Measurements from ENCODE around the gene MACROH2A2. TPM values are rescaled to one million over a fixed set of nuclear protein-coding genes. Genes with fewer than 3 reads are reported as not detected.

MACROH2A2 gene
- total RNA-seq, 1 experiment from 2014 or later = 3.0 TPM

DNA sequence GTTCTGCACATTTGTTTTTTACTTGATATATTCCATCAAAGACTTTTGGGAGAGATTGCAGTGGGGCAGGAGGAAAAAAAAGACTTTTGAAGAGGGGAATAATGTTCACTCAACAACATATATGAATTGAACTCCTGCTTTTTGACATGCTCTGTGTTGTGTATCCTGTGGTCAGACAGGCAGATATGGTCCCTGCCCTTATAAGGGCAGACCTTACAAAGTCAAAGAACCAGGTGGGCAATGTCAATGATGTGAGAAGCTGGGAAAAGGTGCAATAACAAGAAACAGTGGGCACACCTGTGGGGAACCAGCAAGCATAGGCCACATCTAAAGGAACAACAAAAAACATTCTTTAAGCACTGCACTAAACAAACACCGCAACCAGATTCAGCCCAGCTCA lies 71.8 kb downstream of the MACROH2A2 start:
- ChIA-PET CTCF (interaction anchor here (1.0 kb wide), 1 partner anchor 8 kb away, joined by 8 read pairs; no protein-coding TSS in a partner anchor), POLR2A (no interaction called here)
- no TSS peak for BruUV-seq (replicated peaks)
- DNase-seq (ENCODE audit: low read depth, low spot score) (no peak), ATAC-seq (no peak)
- H3K27me3 ChIP-seq (ENCODE audit: control insufficient read depth, insufficient read depth, low read length) = no peaks in the 10 kb centered on the region
- in situ Hi-C loops (cut with HindIII; ENCODE audit: low pct_unique_long_range_greater_than_20kb, low sequenced_read_pairs) = no loop called here
- no peaks in the 10 kb centered on the region for H3K4me1 ChIP-seq (ENCODE audit: control insufficient read depth, insufficient read depth, low read length)
- no peaks in the 10 kb centered on the region for H3K9me3 ChIP-seq (ENCODE audit: control insufficient read depth, insufficient read depth, low read depth, low read length)
- H3K4me3 ChIP-seq (ENCODE audit: low read depth in 2 of 2, low read length in 2 of 2) = no peak overlapping the region
- intact Hi-C loops (cut with micrococcal nuclease; ENCODE audit: unreplicated experiment) = no loop called here
- no peaks in the 10 kb centered on the region for H3K36me3 ChIP-seq (ENCODE audit: control insufficient read depth, insufficient read depth, low read length)
- no peak overlapping the region for H3K27ac ChIP-seq (ENCODE audit: low read length)
- TF ChIP-seq POLR2AphosphoS5 (IDR thresholded peaks at IDR 0.05; ENCODE audit: low read depth, low read length) (no peak), REST (IDR thresholded peaks at IDR 0.05; ENCODE audit: insufficient read depth in 1 of 2, low read depth in 2 of 2, low read length in 1 of 2) (no peak), SIN3A (IDR thresholded peaks at IDR 0.05; ENCODE audit: borderline replicate concordance, insufficient read depth, low read depth, low read length) (no peak), TCF7L2 (IDR thresholded peaks at IDR 0.05; ENCODE audit: low read depth, low read length) (no peak)
- TF ChIP-seq, protein P1, sequence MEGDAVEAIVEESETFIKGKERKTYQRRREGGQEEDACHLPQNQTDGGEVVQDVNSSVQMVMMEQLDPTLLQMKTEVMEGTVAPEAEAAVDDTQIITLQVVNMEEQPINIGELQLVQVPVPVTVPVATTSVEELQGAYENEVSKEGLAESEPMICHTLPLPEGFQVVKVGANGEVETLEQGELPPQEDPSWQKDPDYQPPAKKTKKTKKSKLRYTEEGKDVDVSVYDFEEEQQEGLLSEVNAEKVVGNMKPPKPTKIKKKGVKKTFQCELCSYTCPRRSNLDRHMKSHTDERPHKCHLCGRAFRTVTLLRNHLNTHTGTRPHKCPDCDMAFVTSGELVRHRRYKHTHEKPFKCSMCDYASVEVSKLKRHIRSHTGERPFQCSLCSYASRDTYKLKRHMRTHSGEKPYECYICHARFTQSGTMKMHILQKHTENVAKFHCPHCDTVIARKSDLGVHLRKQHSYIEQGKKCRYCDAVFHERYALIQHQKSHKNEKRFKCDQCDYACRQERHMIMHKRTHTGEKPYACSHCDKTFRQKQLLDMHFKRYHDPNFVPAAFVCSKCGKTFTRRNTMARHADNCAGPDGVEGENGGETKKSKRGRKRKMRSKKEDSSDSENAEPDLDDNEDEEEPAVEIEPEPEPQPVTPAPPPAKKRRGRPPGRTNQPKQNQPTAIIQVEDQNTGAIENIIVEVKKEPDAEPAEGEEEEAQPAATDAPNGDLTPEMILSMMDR (IDR thresholded peaks at IDR 0.05) = no peak

DNA sequence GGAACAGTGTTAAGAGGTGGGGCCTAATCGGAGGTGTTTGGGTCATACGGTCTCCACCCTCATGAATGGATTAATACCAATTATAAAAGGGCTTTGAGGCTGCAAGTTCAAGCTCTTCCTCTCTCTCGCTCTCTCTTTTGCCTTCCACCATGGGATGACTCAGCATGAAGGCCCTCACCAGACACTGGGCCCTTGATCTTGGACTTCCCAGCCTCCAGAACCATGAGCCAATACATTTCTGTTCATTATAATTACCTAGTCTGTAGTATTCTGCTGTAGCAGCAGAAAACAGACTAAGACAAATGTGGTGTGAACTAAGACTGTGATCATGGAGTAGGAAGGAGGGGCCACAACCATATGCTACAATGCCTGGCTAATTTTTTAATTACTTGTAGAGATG lies 72.3 kb downstream of the MACROH2A2 start:
- TF ChIP-seq TCF7L2 (IDR thresholded peaks at IDR 0.05; ENCODE audit: low read depth, low read length) (no peak), POLR2AphosphoS5 (IDR thresholded peaks at IDR 0.05; ENCODE audit: low read depth, low read length) (no peak), SIN3A (IDR thresholded peaks at IDR 0.05; ENCODE audit: borderline replicate concordance, insufficient read depth, low read depth, low read length) (no peak), REST (IDR thresholded peaks at IDR 0.05; ENCODE audit: insufficient read depth in 1 of 2, low read depth in 2 of 2, low read length in 1 of 2) (no peak)
- TF ChIP-seq, protein P1 (IDR thresholded peaks at IDR 0.05) = no peak
- Histone ChIP-seq H3K36me3 (ENCODE audit: control insufficient read depth, insufficient read depth, low read length) (no peaks in the 10 kb centered on the region), H3K9me3 (ENCODE audit: control insufficient read depth, insufficient read depth, low read depth, low read length) (no peaks in the 10 kb centered on the region), H3K4me1 (ENCODE audit: control insufficient read depth, insufficient read depth, low read length) (no peaks in the 10 kb centered on the region), H3K27ac (ENCODE audit: low read length) (no peak overlapping the region), H3K4me3 (ENCODE audit: low read depth in 2 of 2, low read length in 2 of 2) (no peak overlapping the region), H3K27me3 (ENCODE audit: control insufficient read depth, insufficient read depth, low read length) (no peaks in the 10 kb centered on the region)
- BruUV-seq (replicated peaks) = no TSS peak
- ChIA-PET CTCF (interaction anchor here (0.6 to 1.0 kb wide), 2 partner anchors 9 to 14 kb away, joined by 8 read pairs; no protein-coding TSS in a partner anchor), POLR2A (no interaction called here)
- ATAC-seq (no peak), DNase-seq (ENCODE audit: low read depth, low spot score) (no peak)
- in situ Hi-C loops (cut with HindIII; ENCODE audit: low pct_unique_long_range_greater_than_20kb, low sequenced_read_pairs) = no loop called here
- intact Hi-C loops (cut with micrococcal nuclease; ENCODE audit: unreplicated experiment) = no loop called here
